HCEC 1CT (cell line): Measurements from ENCODE around the gene GRK4.
"Not testable (repeated sequence)": the region's sequence is repeated elsewhere in the genome, so short reads cannot be mapped to it uniquely, and the experiment has no call there.

ENCODE experiments used
- DNase-seq: peaks from one replicate; pipeline ENCODE4 v3.0.0-alpha.2; 2017

Gene GRK4

GRCh38 chr4:2963175-2963965 is at the start of gene GRK4, which contains the start of gene NOP14:
Gene GRK4 (plus strand): TSS chr4:2963571. CDS start chr4:2964071, 500 bp downstream.
Gene NOP14 (minus strand): TSS chr4:2963406. CDS start chr4:2963319, 87 bp downstream.
- peak; percentile 94 for DNase-seq

GRCh38 chr4:2914256-2915126 is 48.9 kb upstream of the GRK4 start:
- DNase-seq: no peak

DNA sequence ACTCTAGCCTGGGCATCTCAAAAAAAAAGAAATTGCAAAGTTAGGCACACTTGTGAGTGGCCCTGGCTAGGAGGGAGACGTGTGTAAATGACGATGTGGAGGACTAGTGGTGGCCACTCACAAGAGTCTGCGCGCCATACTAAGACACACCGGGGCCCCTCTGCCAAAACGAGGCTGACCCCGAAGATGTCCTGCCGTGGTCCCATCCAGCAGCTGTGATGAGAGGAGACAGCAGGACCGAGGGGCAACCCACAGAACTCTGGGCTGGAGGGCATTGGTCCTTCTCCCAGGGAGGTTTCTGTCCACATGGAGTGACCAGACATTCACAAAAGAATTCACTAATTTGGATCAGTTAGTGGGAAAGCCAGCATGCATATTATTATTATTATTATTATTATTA is 47.6 kb upstream of the GRK4 start:
- no peak for DNase-seq

DNA sequence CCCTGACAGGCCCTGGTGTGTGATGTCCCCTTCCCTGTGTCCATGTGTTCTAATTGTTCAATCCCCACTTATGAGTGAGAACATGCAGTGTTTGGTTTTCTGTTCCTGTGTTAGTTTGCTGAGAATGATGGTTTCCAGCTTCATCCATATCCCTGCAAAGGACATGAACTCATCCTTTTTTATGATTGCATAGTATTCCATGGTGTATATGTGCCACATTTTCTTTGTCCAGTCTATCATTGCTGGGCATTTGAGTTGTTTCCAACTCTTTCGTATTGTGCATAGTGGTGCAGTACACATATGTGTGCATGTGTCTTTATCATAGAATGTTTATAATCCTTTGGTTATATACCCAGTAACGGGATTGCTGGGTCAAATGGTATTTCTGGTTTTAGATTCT is 46.7 kb upstream of the GRK4 start:
- DNase-seq: not testable (repeated sequence)

DNA sequence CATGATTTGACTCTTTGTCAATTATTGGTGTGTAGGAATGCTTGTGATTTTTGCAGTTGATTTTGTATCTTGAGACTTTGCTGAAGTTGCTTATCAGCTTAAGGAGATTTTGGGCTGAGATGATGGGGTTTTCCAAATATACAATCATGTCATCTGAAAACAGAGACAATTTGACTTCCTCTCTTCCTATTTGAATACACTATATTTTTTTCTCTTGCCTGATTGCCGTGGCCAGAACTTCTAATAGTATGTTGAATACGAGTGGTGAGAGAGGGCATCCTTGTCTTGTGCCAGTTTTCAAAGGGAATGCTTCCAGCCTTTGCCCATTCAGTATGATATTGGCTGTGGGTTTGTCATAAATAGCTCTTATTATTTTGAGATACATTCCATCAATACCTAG is 45.1 kb upstream of the GRK4 start:
- DNase-seq: not testable (repeated sequence)

GRCh38 chr4:2918714-2919113 is 44.7 kb upstream of the GRK4 start:
- DNase-seq: not testable (repeated sequence)

- not testable (repeated sequence) for DNase-seq
Measured at GRCh38 chr4:2922453-2923101, 40.8 kb upstream of the GRK4 start.

GRCh38 chr4:2923141-2923551 is 40.2 kb upstream of the GRK4 start:
- DNase-seq: no peak

- DNase-seq: no peak
Measured at GRCh38 chr4:2923668-2924173, 39.6 kb upstream of the GRK4 start.

DNA sequence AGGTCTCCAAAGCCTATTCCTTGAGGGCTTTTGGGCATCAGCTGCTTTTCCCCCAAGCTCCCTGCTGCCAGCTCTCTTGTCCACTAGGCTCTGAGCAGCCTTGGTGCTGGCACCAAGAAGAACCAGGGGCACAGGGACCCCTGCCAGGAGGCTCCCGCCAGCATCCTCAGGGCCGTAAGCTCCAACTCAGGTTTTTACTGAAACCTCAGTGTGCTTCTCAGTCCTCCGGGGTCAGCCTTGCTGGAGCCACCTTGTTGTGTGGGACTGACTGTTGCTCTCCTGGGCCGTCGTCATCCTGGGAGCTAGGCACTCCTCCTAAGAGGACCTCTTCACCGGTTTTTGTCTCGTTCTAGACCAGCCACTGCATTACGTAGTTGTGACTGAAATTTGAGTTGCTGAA is 39.1 kb upstream of the GRK4 start:
- DNase-seq: no peak

GRCh38 chr4:2924765-2925301 is 38.5 kb upstream of the GRK4 start:
- no peak for DNase-seq

- no peak for DNase-seq
Measured at GRCh38 chr4:2925496-2925895, 37.9 kb upstream of the GRK4 start.

- DNase-seq: no peak
Measured at GRCh38 chr4:2925931-2926860, 37.2 kb upstream of the GRK4 start.

DNA sequence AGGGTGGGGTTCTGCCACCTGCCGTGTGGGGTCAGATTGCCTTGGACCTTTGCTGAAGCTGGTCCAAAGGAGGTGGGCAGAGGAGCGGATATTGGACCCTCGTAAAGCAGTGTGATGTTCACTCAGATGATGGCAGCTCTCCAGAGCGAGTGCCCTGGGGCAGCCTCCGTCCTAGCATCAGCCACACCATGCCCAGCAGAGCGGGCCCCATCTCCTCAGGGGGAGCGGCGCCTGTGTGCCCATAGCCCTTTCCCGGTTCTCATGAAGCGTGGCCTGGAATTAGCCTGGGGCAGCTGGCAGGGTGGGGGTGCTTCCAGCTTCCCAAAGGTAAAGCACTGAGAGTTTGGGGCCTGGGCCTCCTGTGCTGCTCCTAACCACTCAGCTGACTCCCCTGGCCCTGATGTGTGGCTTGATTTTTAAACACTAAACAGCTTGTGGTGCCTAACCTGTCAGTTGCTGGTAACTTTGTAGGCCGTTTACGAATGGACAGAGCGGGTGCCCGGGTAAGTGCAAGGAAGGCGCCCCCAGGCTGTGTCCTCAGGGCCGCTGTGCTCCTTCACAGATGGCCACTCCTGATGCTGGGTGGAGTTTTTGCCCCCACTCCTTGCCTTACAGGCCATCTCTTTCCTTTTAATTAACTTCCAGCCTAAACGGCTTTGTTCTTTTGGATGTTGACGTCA is 36.2 kb upstream of the GRK4 start:
- DNase-seq: no peak

DNA sequence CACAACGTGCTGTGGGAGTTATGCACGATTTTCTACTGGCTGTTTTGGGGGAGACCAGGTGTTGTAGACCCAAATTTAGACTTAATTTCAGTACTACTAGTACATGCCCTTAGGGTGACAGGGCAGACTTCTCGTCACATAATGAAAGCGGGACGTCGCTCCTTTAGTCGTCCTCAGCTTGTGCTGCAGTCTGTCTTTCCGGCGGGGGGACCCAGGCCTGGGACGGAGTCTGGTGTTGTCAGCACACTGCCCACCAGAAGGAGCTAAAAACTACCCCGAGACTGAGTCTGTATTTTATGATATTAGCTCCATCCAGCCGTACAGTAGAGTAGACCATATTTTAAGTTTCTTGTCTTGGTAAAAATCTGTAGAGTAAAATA is 35.7 kb upstream of the GRK4 start:
- no peak for DNase-seq

GRCh38 chr4:2928242-2929176 is 34.9 kb upstream of the GRK4 start:
- no peak for DNase-seq

DNA sequence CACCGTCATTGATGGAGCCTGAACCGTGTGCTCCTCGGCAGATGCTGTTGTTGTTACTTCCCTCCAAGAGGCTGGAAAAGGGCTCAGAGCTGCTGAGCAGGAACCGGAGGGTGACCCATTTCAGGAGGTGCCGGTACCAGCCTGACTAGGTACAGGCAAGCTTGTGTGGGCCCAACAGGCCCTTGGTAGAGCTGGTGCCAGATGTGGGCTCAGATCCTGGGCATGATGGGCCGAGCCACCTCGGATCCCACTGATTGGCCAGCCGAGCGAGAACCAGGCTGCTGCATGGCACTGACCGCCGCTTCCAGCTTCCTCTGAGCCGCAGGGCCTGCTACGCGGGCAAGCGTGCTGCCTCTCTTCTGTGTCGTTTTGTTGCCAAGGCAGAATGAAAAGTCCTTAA is 33.9 kb upstream of the GRK4 start:
- DNase-seq: no peak

DNA sequence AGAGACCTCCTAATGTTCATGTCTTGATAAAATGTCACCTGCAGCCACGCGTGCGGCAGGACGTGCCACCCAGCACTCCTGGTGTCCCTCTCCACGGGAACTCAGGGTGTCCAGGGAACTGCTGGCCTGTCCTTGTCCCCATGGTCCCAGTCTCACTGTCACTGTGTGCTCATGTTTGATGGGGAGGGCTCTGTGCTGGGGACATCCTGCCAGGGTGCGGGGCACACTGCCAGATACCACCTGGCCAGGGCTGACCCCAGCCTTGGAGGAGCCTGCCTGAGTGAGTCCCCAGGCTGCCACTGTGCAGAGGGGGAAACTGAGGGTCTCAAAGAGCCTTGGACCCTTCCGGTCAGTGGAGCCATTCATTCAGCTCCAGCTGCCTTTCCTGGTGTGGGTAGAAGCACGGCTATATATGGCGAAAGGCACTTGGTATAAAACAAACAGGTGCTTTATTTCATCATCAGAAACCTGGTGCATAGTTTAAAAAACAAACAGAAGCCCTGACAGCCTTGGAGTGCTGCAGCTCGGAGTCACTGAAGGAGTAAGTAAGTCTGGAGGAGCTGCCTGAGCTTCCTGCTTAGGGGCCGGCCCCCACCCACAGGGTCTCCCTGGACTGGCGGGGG is 33.1 kb upstream of the GRK4 start:
- no peak for DNase-seq

GRCh38 chr4:2930758-2931511 is 32.4 kb upstream of the GRK4 start:
- no peak for DNase-seq
